Naive thymus-derived CD4-positive, alpha-beta T cell (primary cell): Measurements from ENCODE around the gene NUDT3. TPM values are rescaled to one million over a fixed set of nuclear protein-coding genes. Genes with fewer than 3 reads are reported as not detected.
"Not testable (repeated sequence)": the region's sequence is repeated elsewhere in the genome, so short reads cannot be mapped to it uniquely, and the experiment has no call there.

Experiments
- ATAC-seq: fragments of 150-1000 bp; cut with Tn5 transposase; 2 replicates; pipeline ENCODE4 v1.10.0; 2021; ENCODE audit warnings: mild to moderate bottlenecking, moderate library complexity
- CTCF ChIA-PET: fragments of 350-600 bp; sonication (Branson Sonifier 250); formaldehyde crosslinking; loops from one replicate; lab custom pipeline; 2021; ENCODE audit warnings: antibody characterized with exemption; lab: Charles Lee
- POLR2A ChIA-PET: fragments of 350-600 bp; sonication (Branson Sonifier 250); formaldehyde crosslinking; loops from one replicate; lab custom pipeline; 2021; ENCODE audit warnings: antibody characterized with exemption, inconsistent platforms; lab: Charles Lee
- DNase-seq, 9 donors: peaks; one replicate each; pipeline versions ENCODE4 v3.0.0 to v3.0.0-alpha.2; 2020 to 2022; ENCODE audit warnings: mixed read lengths in 1 of 9
- H3K27ac ChIP-seq: one replicate; pipeline ENCODE4 v1.7.0; 2013; ENCODE audit warnings: mild to moderate bottlenecking, low read depth, low read length, moderate library complexity
- H3K27me3 ChIP-seq, 2 donors: one replicate each; pipeline ENCODE4 v1.7.0; 2013; ENCODE audit warnings: low read length in 2 of 2, mild to moderate bottlenecking in 2 of 2, moderate library complexity in 2 of 2; ENCODE audit not compliant: control insufficient read depth in 2 of 2, insufficient read depth in 2 of 2
- H3K36me3 ChIP-seq, 3 experiments: 1 replicate in 2 of 3; 2 replicates in 1 of 3; pipeline ENCODE4 v1.7.0; 2013; ENCODE audit warnings: low read length in 3 of 3, mild to moderate bottlenecking in 3 of 3, moderate library complexity in 1 of 3; ENCODE audit not compliant: insufficient read depth in 3 of 3, control insufficient read depth in 2 of 3
- H3K4me1 ChIP-seq, 2 donors: one replicate each; pipeline ENCODE4 v1.7.0; 2013; ENCODE audit warnings: low read length in 2 of 2, mild to moderate bottlenecking in 2 of 2, moderate library complexity in 1 of 2; ENCODE audit not compliant: control insufficient read depth in 2 of 2, insufficient read depth in 2 of 2
- H3K4me3 ChIP-seq: 2 replicates; pipeline ENCODE4 v1.7.0; 2013; ENCODE audit warnings: mild to moderate bottlenecking, low read length
- H3K9me3 ChIP-seq, 3 experiments: 1 replicate in 2 of 3; 2 replicates in 1 of 3; pipeline ENCODE4 v1.7.0; 2013; ENCODE audit warnings: low read length in 3 of 3; ENCODE audit not compliant: control insufficient read depth in 2 of 3
- H3K27ac Mint-ChIP-seq, 9 donors: one replicate each; pipeline ENCODE4 v1.8.0; 2020 to 2022; ENCODE audit warnings: mixed read lengths in 9 of 9, mild to moderate bottlenecking in 8 of 9, moderate library complexity in 5 of 9, inconsistent platforms in 2 of 9
- H3K27me3 Mint-ChIP-seq, 5 donors: one replicate each; pipeline ENCODE4 v1.8.0; 2021 to 2022; ENCODE audit warnings: mixed read lengths in 5 of 5, mild to moderate bottlenecking in 1 of 5
- H3K36me3 Mint-ChIP-seq, 5 donors: one replicate each; pipeline ENCODE4 v1.8.0; 2020 to 2022; ENCODE audit warnings: mixed read lengths in 5 of 5, mild to moderate bottlenecking in 3 of 5, inconsistent platforms in 1 of 5
- H3K4me1 Mint-ChIP-seq, 7 donors: one replicate each; pipeline ENCODE4 v1.8.0; 2020 to 2022; ENCODE audit warnings: mixed read lengths in 7 of 7, mild to moderate bottlenecking in 3 of 7, inconsistent platforms in 1 of 7
- H3K4me3 Mint-ChIP-seq, 10 donors: one replicate each; pipeline ENCODE4 v1.8.0; 2020 to 2022; ENCODE audit warnings: mild to moderate bottlenecking in 10 of 10, mixed read lengths in 10 of 10, moderate library complexity in 6 of 10, inconsistent platforms in 2 of 10
- H3K9me3 Mint-ChIP-seq, 11 donors: one replicate each; pipeline ENCODE4 v1.8.0; 2020 to 2022; ENCODE audit warnings: mixed read lengths in 11 of 11, mild to moderate bottlenecking in 4 of 11, inconsistent platforms in 1 of 11, moderate library complexity in 1 of 11
- intact Hi-C, 2 donors: fragments of 100-400 bp; cut with micrococcal nuclease; formaldehyde crosslinking; loops; one replicate each; pipeline ENCODE4 v1.15.1; 2023
- polyA plus RNA-seq, 2 donors: library from polyadenylated mRNA; unstranded; fragments of 300-500 nt; fragmentation: Illumina TruSeq; gene quantifications; one replicate each; pipeline ENCODE4 v1.2.3, GENCODE V29; 2021
- total RNA-seq, 6 experiments: library from RNA in 5 of 6; stranded (reverse) in 5 of 6; gene quantifications; 1 replicate in 5 of 6; 2 replicates in 1 of 6; pipeline ENCODE4 v1.2.3 and lab custom pipeline; 2021 to 2026

Gene NUDT3
- total and polyA plus RNA-seq, 7 experiments from 2014 or later = 10.4 to 29.7 (median 23.4) TPM

DNA sequence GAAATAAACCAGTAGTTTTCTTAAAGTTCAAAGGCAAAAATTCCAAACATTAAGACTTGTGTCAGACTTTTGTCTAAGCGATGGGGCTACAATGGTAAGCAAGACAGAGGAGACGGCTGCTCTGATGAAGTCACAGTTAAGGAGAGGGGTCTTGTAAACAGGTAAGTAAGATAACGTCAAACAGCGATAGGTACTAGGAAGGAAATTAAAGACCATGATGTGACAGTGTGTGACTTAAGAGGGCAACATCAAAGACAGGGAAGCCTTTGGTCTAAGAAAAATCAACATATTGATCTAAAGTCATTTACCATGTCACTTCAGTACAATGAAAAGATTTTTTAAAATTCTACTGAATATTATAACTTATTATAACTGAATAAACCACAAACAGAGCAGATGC, 23.1 kb downstream of the NUDT3 start:
- intact Hi-C loops = loop anchor here in 1 of 2 donors (10.0 kb wide), 1 partner anchor 55 kb away; no protein-coding TSS in a partner anchor
- Histone ChIP-seq H3K9me3 (no peaks in the 10 kb centered on the region), H3K4me1 (no peaks in the 10 kb centered on the region), H3K27ac (no peak overlapping the region), H3K27me3 (no peaks in the 10 kb centered on the region), H3K4me3 (no peak overlapping the region), H3K36me3 (no peaks in the 10 kb centered on the region)
- H3K4me3 Mint-ChIP-seq = no peak overlapping the region
- no peaks in the 10 kb centered on the region for H3K27me3 Mint-ChIP-seq
- no peaks in the 10 kb centered on the region for H3K9me3 Mint-ChIP-seq
- peaks cover 8 to 51% (median 42%) of the 10 kb centered on the region in 7 donors for H3K4me1 Mint-ChIP-seq
- ChIA-PET POLR2A (no interaction called here), CTCF (no interaction called here)
- peak overlapping the region in 2 of 9 donors; percentile 25 to 72 for H3K27ac Mint-ChIP-seq
- DNase-seq (no peak), ATAC-seq (peak; percentile 46)
- peaks cover 3 to 15% (median 6%) of the 10 kb centered on the region in 5 donors for H3K36me3 Mint-ChIP-seq

DNA sequence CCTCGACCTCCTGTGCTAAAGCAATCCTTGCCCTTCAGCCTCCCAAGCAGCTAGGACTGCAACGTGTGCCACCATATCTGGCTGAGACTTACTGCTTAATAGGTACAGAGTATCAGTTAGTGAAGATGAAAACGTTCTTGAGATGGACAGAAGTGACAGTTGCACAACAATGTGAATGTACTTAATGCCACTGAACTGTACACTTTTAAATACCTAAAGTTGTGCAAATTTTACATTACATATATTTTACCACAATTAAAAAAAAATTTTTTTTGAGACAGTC, 25.9 kb downstream of the NUDT3 start:
- POLR2A ChIA-PET = no interaction called here
- H3K27me3 ChIP-seq = no peaks in the 10 kb centered on the region
- no peak overlapping the region for H3K27ac Mint-ChIP-seq
- H3K4me1 Mint-ChIP-seq = peaks cover 27 to 71% (median 62%) of the 10 kb centered on the region in 7 donors
- no peak overlapping the region for H3K4me3 ChIP-seq
- CTCF ChIA-PET = no interaction called here
- no peaks in the 10 kb centered on the region for H3K9me3 Mint-ChIP-seq
- H3K27ac ChIP-seq = no peak overlapping the region
- H3K4me3 Mint-ChIP-seq = no peak overlapping the region
- H3K36me3 ChIP-seq = no peaks in the 10 kb centered on the region
- H3K4me1 ChIP-seq = peaks cover 0 to 2% of the 10 kb centered on the region in 2 donors
- DNase-seq (no peak), ATAC-seq (no peak)
- intact Hi-C loops = loop anchor here in 1 of 2 donors (10.0 kb wide), 1 partner anchor 52 kb away; no protein-coding TSS in a partner anchor
- H3K9me3 ChIP-seq = no peaks in the 10 kb centered on the region
- peaks cover 3 to 11% (median 4%) of the 10 kb centered on the region in 5 donors for H3K36me3 Mint-ChIP-seq
- no peaks in the 10 kb centered on the region for H3K27me3 Mint-ChIP-seq

DNA sequence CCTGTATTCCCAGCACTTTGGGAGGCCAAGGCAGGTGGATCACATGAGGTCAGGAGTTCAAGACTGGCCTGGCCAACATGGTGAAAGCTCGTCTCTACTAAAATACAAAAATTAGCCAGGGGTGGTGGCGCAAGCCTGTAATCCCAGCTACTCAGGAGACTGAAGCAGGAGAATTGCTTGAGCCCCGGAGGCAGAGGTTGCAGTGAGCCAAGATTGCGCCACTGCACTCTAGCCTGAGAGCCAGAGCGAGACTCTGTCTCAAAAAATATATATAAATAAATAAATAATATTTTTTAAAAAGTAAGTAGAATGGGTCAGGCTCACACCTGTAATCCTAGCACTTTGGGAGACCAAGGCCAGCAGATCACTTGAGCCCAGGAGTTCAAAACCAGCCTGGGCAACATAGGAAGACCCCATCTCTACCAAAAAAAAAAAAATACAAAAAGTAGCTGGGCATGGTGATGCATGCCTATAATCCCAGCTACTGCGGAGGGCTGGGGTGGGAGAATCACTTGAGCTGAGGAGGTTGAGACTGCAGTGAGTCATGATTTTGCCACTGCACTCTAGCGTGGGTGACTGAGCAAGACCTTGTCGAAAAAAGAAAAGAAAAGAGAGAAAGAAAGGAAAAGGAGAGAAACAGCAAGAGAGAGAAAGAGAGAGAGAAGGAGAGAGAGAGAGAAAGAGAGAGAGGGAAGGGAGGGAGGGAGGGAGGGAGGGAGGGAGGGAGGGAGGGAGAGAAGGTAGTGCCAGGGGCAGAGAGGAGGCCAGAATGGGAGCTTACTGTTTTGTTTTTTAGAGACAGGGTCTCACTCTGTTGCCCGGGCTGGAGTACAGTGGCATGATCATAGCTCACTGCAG, 26.5 kb downstream of the NUDT3 start:
- H3K9me3 Mint-ChIP-seq, H3K36me3 Mint-ChIP-seq, H3K9me3 ChIP-seq, H3K4me3 Mint-ChIP-seq, H3K36me3 ChIP-seq, H3K27me3 Mint-ChIP-seq, ATAC-seq, DNase-seq, POLR2A ChIA-PET, H3K4me3 ChIP-seq, H3K4me1 ChIP-seq, CTCF ChIA-PET, H3K27ac ChIP-seq, H3K27me3 ChIP-seq: not testable (repeated sequence)
- intact Hi-C loops = loop anchor here in 1 of 2 donors (10.0 kb wide), 1 partner anchor 51 kb away; no protein-coding TSS in a partner anchor
- peak overlapping the region in 1 of 9 donors; percentile 70 for H3K27ac Mint-ChIP-seq
- H3K4me1 Mint-ChIP-seq = peaks cover 30 to 71% (median 60%) of the 10 kb centered on the region in 7 donors

DNA sequence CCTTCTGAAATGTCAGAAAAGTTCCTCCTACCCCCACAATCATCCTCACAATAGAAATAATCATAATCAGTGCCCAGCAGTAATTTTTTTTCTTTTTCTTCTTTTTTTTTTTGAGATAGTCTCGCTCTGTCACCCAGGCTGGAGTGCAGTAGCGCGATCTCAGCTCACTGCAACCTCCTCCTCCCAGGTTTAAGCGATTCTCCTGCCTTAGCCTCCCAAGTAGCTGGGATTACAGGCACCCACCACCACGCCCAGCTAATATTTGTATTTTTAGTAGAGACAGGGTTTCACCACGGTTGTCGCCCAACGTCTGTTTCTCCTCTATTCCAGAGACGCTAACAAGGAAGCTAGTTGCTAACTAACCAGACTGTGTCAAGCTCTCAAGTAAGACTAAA, 28.8 kb downstream of the NUDT3 start:
- DNase-seq, H3K4me3 Mint-ChIP-seq, H3K36me3 Mint-ChIP-seq, ATAC-seq, H3K9me3 ChIP-seq, H3K27ac ChIP-seq, H3K27me3 Mint-ChIP-seq, H3K4me1 ChIP-seq, POLR2A ChIA-PET, H3K36me3 ChIP-seq, H3K9me3 Mint-ChIP-seq, H3K4me3 ChIP-seq, H3K27me3 ChIP-seq, CTCF ChIA-PET: not testable (repeated sequence)
- H3K27ac Mint-ChIP-seq = peak overlapping the region in 4 of 9 donors; percentile 3 to 54 (median 20)
- H3K4me1 Mint-ChIP-seq = peaks cover 35 to 68% (median 54%) of the 10 kb centered on the region in 7 donors
- intact Hi-C loops = loop anchor here in 1 of 2 donors (10.0 kb wide), 1 partner anchor 49 kb away; no protein-coding TSS in a partner anchor

DNA sequence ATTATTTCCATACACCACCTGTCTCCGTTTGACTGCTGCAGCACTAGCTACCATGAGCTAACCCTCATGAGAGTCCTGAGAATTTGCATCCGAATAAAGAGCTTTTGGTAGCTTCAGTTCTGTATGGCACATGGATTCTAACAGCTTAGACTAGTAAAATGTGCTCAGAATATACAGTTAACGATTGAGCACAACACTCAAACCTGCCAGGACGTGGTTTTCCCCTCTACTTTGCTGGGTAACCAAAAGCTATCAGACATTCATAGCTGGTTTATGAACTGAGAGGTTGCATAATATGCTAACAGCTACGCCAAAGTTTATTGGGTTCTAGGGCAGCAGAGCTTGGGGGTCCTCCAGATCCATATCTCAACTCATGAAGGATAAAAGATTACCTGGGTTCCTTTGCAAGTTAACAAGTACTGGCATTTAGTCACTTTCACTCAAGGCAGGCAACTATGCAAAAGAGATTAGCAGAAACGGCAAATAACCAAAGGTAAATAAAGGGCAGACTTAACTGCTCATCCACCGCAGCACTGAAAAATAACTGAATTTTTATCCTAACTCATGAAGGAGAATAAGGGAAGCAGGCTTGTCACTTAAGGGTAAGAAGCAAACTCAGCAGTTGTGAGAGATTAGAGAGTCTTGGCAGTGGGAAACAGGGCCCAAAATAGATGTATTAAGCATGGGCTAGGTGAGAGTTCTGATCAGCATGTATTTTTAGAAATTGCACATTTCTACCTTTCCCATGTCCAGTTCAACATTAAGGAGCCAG, 29.4 kb downstream of the NUDT3 start:
- Histone ChIP-seq H3K4me3 (no peak overlapping the region), H3K4me1 (peaks cover 0 to 2% of the 10 kb centered on the region in 2 donors), H3K27me3 (no peaks in the 10 kb centered on the region), H3K27ac (no peak overlapping the region), H3K36me3 (no peaks in the 10 kb centered on the region), H3K9me3 (no peaks in the 10 kb centered on the region)
- intact Hi-C loops = loop anchor here in 1 of 2 donors (10.0 kb wide), 1 partner anchor 48 kb away; no protein-coding TSS in a partner anchor
- Mint-ChIP-seq H3K27me3 (no peaks in the 10 kb centered on the region), H3K9me3 (no peaks in the 10 kb centered on the region), H3K36me3 (peaks cover 0 to 7% (median 0%) of the 10 kb centered on the region in 5 donors), H3K4me1 (peaks cover 34 to 64% (median 51%) of the 10 kb centered on the region in 7 donors), H3K27ac (peak overlapping the region in 5 of 9 donors; percentile 3 to 54 (median 12)), H3K4me3 (peak overlapping the region in 1 of 10 donors; percentile 24)
- CTCF ChIA-PET = interaction anchor here (0.7 to 1.0 kb wide), 2 partner anchors 92 to 167 kb away, joined by 3 to 4 read pairs; no protein-coding TSS in a partner anchor
- DNase-seq = no peak
- POLR2A ChIA-PET = interaction anchor here (0.6 kb wide), 1 partner anchor 33 kb away, joined by 3 read pairs; no protein-coding TSS in a partner anchor
- ATAC-seq = no peak

DNA sequence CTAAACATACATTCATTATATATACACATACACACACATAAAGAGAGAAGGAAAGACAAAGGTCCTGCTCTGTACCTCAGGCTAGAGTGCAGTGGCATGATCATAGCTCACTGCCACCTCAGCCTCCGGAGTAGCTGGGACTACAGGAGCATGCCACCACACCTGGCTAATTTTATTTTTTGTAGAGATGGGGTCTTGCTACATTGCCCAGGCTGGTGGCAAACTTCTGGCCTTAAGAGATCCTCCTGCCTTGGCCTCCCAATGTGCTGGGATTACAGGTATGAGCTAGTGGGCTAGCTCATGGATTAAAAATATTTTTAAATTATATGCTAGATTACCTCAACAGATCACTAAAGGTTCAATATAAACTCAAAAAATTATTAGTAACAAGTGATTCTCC, 30.3 kb downstream of the NUDT3 start:
- no peak for DNase-seq
- Mint-ChIP-seq H3K9me3 (no peaks in the 10 kb centered on the region), H3K36me3 (peaks cover 0 to 4% (median 0%) of the 10 kb centered on the region in 5 donors), H3K4me3 (no peak overlapping the region), H3K27ac (no peak overlapping the region), H3K4me1 (peaks cover 34 to 58% (median 45%) of the 10 kb centered on the region in 7 donors), H3K27me3 (no peaks in the 10 kb centered on the region)
- H3K4me1 ChIP-seq = peaks cover 0 to 2% of the 10 kb centered on the region in 2 donors
- no peaks in the 10 kb centered on the region for H3K9me3 ChIP-seq
- CTCF ChIA-PET = interaction anchor here (0.7 to 1.0 kb wide), 2 partner anchors 91 to 166 kb away, joined by 3 to 4 read pairs; no protein-coding TSS in a partner anchor
- H3K27ac ChIP-seq = no peak overlapping the region
- H3K27me3 ChIP-seq = no peaks in the 10 kb centered on the region
- no peak for ATAC-seq
- intact Hi-C loops = loop anchor here in 1 of 2 donors (10.0 kb wide), 1 partner anchor 47 kb away; no protein-coding TSS in a partner anchor
- no peak overlapping the region for H3K4me3 ChIP-seq
- no peaks in the 10 kb centered on the region for H3K36me3 ChIP-seq
- POLR2A ChIA-PET = no interaction called here
